Measurements from ENCODE around the gene TTC16. TPM values are rescaled to one million over a fixed set of nuclear protein-coding genes. Genes with fewer than 3 reads are reported as not detected.

Gene TTC16
- total RNA-seq, 1 experiment from 2014 or later: 0.11 TPM

DNA sequence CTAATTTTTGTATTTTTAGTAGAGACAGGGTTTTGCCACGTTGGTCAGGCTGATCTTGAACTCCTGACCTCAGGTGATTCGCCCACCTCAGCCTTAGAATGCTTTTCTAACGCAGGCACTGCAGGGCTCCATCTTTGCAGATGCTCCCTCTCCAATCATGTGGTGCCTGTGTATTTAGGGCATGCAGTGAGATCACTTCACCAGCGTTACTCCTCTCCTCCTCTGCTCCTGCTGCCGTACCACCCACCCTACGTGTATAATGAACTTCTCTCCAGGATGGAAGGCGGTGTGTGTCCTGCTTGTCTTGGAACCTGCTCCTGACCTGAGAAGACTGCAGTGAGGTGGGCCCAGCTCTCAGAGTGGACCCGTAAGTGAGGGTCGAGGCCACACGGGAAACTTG lies 22.7 kb upstream of the TTC16 start:
- in situ Hi-C loops (cut with HindIII; ENCODE audit: low pct_unique_long_range_greater_than_20kb, low sequenced_read_pairs): no loop called here
- DNase-seq (ENCODE audit: low read depth, low spot score): no peak

DNA sequence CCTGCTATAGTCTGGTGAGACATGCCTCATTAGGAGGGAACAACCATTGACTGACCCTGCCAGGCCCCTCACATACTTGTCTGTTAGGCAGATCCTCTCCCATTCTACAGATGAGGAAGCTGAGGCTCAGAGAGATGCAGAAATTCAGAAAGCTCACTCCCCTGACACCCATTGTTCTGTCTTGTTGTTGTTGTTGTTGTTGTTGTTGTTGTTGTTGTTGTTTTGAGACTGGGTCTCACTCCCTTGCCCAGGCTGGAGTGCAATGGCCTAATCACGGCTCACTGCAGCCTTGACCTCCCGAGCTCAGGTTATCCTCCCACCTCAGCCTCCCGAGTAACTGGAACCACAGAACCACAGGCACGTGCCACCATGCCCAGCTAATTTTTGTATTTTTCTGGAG lies 22.2 kb upstream of the TTC16 start:
- no peak for DNase-seq (ENCODE audit: low read depth, low spot score)
- in situ Hi-C loops (cut with HindIII; ENCODE audit: low pct_unique_long_range_greater_than_20kb, low sequenced_read_pairs): no loop called here

DNA sequence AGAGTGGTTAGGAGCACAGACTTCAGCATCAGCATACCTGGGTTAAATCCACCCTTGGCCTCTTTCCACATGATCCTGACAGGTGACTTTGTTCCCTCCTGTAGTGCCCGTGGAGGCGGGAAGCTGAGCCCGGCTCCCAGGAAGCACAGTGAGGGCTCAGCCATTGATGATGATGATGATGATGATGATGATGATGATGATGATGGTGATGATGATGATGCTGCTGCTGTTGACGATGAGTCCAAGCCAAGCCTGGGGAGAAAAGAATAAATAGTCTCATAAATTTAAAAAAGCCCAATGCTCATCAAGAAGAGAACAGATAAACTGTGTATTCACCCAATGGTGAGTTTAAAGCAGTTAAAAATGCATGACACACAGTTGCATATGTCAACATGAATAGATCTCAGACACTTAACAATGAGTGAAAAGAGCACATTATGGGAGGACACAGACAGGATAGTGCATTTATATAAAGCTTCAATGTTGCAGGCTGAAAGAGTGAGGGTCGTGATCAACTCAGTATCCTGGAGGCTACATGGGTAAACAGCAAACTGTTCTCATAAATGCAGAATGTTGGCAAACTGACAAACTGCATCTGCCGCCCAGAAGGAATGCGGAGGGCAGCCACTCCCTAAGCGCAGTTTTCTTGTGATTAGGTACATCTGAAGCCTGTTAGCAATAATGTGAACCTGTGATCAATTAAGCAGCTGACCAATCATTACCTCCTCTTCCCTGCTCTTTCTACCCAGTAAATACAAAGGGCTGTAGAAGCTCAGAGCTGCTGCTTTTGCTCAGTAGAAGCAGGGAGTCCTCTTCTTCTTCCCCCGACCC lies 20.8 kb upstream of the TTC16 start:
- in situ Hi-C loops (cut with HindIII; ENCODE audit: low pct_unique_long_range_greater_than_20kb, low sequenced_read_pairs): no loop called here

DNA sequence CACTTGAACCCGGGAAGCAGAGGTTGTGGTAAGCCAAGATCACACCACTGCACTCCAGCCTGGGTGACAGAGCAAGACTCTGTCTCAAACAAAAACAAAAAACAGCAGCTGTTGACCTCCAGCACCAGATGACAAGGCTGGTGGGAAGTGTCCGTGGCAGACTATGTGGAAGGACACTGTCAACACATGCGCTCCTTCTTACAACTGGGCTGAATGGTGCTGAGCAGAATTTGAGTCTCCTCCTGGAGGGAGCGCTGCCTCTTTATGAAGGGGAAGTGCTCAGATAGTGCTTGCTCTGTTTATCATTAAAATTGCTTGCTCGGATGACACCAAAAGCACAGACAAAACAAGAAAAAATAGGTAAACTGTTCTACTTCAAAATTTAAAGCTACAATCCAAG lies 18.3 kb upstream of the TTC16 start:
- in situ Hi-C loops (cut with HindIII; ENCODE audit: low pct_unique_long_range_greater_than_20kb, low sequenced_read_pairs): no loop called here
- no peak for DNase-seq (ENCODE audit: low read depth, low spot score)

More for the DNA sequence above, 20.8 kb upstream of the TTC16 start:
- DNase-seq (ENCODE audit: low read depth, low spot score): no peak

DNA sequence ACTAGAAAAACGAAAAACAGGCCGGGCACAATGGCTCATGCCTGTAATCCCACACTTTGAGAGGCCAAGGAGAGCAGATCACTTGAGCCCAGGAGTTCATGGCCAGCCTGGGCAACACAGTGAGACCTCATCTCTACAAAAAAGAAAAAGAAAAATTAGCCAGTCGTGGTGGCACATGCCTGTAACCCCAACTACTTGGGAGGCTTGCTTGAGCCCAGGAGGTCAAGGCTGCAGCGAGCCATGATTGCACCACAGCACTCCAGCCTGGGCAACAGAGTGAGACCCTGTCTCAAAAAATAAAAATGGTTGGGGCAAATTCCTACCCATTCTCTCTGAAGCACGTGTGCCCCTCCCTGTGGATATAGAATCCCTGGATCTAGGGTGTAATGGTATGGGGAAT lies 17.5 kb upstream of the TTC16 start:
- no peak for DNase-seq (ENCODE audit: low read depth, low spot score)
- in situ Hi-C loops (cut with HindIII; ENCODE audit: low pct_unique_long_range_greater_than_20kb, low sequenced_read_pairs): no loop called here

DNA sequence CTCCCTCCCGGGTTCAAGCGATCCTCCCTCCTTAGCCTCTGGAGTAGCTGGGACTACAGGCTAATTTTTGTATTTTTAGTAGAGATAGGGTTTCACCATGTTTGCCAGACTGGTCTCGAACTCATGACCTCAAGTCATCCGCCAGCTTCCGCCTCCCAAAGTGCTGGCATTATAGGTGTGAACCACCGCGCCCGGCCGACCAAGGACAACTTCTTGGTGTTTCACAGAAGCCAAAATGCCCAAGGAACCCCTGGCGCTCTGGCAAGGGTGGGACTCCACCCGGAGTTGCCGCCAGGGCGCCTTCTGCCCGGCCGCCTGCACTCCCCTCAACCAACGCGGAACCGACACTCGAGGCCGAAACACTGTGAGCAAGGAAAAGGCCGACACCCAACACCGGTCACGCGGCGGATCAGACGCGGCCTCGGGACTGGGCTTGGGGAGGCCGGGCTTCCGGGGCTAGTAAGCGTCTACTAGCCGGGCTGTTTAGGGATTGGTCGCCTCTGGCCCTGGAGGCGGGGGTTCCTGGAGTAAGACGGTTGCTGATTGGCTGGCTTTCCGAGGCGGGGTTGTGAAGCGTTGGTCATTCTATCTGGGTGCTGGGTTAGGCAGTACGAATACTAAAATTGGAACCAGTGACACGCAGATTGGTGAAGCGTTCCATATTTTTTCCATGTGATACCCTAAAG lies 16.8 kb upstream of the TTC16 start:
- DNase-seq (ENCODE audit: low read depth, low spot score): peak; percentile 87

DNA sequence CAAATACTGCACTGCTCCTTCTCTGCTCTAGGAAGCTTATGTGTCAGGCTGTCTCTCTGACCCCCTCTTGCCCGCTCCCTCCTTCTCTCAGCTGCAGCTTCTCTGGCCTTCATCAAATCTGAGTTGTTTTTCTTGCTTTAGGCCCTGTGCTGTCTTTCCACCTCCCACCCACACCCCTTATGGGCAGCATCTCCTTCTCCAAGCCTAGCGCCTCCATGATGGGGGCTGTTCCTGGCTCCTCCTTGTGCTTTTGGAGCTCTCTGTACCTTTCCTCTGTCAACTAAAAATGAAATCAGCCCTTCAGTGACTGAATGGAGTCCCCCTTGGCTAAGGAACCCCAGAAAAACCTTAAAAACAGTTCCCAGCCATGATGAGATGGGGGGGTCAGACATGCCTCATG lies 15.7 kb upstream of the TTC16 start:
- in situ Hi-C loops (cut with HindIII; ENCODE audit: low pct_unique_long_range_greater_than_20kb, low sequenced_read_pairs): no loop called here
- DNase-seq (ENCODE audit: low read depth, low spot score): no peak

More for the DNA sequence above, 16.8 kb upstream of the TTC16 start:
- in situ Hi-C loops (cut with HindIII; ENCODE audit: low pct_unique_long_range_greater_than_20kb, low sequenced_read_pairs): no loop called here

DNA sequence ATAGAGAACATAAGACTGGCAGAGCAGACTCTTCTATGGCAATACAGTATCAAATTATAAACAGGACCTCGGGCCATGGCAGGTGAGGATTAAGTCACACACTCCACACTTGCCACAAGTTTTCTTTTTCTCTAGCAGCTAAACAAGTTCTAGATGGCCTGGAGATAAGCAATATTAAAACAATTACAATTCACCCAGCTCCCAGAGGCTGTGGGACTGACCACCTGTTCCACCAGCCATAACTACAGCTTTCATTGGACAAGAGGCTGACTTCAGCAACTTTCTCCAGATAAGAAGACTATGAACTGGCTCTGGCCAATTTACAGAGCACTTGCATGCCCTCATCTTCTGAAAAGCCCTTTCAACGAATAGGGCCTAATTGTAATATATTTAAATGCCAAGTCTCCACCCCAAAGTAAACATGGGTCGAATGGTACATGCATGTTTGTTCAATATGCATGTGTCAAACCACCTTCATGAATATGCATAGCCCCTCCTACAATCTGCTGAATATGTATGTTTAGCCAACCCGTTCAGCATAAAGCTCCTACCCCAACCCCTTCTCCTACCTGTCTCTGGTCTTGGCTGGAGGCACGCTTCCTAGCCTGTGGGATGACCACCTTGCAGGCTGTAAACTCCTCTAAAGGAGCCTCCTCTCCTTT lies 15.2 kb upstream of the TTC16 start:
- no peak for DNase-seq (ENCODE audit: low read depth, low spot score)
- in situ Hi-C loops (cut with HindIII; ENCODE audit: low pct_unique_long_range_greater_than_20kb, low sequenced_read_pairs): no loop called here

DNA sequence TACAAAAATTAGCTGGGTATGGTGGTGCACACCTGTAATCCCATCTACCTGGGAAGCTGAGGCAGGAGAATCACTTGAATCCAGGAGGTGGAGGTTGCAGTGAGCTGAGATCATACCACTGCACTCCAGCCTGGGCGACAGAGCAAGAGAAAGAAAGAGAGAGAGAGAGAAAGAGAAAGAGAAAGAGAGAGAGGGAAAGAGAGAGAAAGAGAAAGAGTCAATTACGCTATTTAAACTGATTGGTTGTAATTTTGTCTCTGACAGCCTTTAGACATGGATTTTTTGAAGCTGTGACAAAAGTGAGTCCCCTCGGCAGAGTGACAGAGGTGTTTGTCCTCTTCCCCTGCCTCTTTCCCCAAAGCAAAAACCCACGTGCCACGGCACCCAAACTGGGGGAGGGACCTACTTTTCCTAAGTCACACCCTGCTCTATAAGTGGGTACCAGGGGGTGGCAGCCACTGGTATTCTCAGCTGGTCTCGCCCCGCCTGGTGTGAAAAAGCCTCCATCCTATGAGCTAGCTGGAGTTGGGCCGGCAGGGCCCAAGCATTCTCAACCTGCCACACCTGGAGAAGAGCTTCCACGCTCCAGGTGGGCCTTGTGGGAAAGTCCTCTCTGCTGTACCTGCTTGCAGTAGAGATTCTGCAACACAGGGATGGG lies 12.5 kb upstream of the TTC16 start:
- in situ Hi-C loops (cut with HindIII; ENCODE audit: low pct_unique_long_range_greater_than_20kb, low sequenced_read_pairs): no loop called here
- no peak for DNase-seq (ENCODE audit: low read depth, low spot score)

DNA sequence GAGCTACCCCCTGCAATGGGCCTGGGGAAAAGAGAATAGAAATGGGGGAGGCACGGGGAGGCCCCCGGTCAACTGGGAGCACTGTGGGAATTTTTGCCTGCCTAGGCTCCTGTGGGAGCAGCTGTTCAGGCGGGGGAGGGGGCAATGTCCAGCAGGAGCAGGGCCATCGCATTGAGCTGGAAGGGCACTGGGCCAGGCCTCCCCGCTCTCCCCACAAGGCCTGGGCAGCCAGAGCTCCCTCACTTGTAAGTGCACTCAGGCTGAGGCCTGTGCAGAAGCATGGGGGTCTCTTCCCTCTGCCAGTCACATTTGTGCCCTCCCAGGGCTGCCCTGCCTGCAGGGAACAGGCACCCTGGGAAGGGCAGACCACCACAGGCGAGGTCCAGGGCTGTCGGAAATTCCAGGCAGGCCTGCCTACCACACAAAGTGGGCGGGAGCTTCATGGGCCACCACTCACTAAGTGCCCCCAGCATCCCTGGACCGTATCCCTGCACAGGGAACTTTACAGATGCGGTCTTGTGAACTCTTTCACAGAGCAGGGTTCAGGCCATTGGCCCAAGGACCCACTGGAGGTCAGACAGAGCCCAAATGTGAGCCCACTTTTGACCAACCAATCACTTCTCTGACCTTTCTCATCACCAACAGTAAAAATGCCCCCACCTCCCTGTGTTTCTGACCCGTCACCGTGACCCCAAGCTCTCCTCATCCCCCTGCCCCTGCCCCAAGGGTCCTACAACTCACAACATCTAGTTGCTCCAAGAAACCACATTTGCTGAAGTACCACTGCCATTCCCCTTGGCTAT lies 10.1 kb upstream of the TTC16 start:
- no peak for DNase-seq (ENCODE audit: low read depth, low spot score)
- in situ Hi-C loops (cut with HindIII; ENCODE audit: low pct_unique_long_range_greater_than_20kb, low sequenced_read_pairs): no loop called here

DNA sequence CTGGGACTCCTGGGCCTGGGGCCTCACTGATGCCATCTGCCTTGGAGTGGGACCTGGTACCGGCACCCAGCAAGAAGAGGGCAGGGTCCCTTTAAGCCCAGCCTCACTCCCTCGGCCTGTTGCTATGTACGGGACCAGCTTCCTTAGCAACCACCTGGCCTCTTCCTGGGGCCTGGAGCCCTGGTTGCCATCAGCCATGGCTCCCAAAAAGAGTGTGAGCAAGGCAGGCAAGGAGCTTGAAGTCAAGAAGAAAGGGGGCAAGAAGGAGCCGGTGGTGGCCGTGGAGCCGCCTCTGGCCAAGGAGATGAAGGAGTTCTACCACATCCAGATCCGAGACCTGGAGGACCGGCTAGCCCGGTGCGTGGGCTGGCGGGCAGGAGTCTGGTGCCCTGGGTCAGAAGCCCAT lies 9.0 kb upstream of the TTC16 start, which contains the start of gene CFAP157:
Gene CFAP157, plus strand, starts transcription at position 153 of the 406 bp plus-strand sequence. Its CDS starts 44 bp downstream, at position 197.
- in situ Hi-C loops (cut with HindIII; ENCODE audit: low pct_unique_long_range_greater_than_20kb, low sequenced_read_pairs): no loop called here
- DNase-seq (ENCODE audit: low read depth, low spot score): peak; percentile 47

DNA sequence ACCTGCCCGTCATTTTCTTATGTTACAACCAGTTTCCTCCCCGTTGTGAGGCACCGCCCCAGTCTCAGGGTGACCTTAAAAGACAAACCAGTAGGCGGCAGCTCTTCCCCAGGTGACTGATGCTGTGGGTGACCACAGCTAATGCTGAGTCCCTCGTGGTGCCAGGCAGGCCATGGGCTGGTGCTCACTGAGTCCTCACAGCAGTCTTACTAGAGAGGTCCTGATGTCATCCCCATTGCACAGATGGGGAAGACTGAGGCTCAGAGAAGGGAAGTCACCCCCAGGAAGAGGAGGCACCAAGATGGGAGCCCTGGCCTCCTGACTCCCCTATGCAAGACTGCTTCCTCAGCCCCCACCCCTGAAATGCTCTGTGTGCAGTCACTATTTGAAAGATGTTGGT lies 8.1 kb upstream of the TTC16 start:
- peak; percentile 38 for DNase-seq (ENCODE audit: low read depth, low spot score)
- in situ Hi-C loops (cut with HindIII; ENCODE audit: low pct_unique_long_range_greater_than_20kb, low sequenced_read_pairs): no loop called here

DNA sequence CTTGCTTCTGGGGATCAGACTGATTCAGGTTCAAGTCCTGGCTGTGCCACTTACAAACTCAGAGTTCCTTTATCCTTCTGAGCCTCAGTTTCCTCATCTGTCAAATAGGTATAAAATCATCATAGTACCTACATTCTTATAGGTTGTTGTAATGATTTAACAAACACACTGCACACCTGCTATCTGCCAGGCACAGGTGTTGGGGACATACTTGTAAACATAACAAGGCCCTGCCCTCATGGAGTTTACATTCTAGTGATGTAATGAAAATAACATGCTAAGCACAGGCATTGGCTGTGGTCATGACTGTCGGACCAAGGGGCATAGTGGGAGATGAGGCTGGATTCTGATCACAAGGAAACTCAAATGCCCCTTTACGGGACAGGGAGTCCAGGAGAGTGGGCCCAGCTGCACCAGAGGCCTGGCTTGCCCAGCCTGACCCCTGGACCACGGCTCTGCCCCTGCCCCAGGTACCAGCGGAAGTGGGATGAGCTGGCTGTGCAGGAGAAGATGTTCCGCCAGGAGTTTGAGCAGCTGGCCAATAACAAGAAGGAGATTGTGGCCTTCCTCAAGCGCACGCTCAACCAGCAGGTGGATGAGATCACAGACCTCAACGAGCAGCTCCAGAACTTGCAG lies 6.8 kb upstream of the TTC16 start:
- DNase-seq (ENCODE audit: low read depth, low spot score): no peak
- in situ Hi-C loops (cut with HindIII; ENCODE audit: low pct_unique_long_range_greater_than_20kb, low sequenced_read_pairs): no loop called here

DNA sequence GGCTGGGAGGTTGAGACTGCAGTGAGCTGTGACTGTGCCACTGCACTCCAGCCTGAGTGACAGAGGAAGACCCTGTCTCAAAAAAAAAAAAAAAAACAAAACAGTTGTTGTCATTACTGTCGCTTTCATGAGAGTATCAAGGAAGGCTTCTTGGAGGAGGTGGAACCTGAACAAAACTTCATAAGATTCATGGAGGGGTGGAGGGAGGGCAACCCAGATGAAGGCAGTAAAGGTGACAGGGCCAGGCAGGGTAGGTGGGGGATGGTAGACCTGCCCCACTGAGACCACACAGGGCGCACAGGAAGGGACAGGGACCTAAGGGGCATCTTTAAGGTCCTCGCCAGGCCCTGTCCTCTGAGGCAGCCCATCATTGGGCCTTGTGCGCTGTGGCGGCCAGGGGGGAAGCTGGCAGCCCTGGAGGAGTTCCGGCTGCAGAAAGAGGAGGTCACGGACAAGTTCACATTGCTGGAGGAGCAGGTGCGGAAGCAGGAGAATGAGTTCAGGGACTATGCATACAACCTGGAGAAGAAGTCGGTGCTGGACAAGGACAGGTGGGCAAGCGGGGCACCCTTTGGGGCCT lies 5.6 kb upstream of the TTC16 start:
- DNase-seq (ENCODE audit: low read depth, low spot score): no peak
- in situ Hi-C loops (cut with HindIII; ENCODE audit: low pct_unique_long_range_greater_than_20kb, low sequenced_read_pairs): no loop called here

DNA sequence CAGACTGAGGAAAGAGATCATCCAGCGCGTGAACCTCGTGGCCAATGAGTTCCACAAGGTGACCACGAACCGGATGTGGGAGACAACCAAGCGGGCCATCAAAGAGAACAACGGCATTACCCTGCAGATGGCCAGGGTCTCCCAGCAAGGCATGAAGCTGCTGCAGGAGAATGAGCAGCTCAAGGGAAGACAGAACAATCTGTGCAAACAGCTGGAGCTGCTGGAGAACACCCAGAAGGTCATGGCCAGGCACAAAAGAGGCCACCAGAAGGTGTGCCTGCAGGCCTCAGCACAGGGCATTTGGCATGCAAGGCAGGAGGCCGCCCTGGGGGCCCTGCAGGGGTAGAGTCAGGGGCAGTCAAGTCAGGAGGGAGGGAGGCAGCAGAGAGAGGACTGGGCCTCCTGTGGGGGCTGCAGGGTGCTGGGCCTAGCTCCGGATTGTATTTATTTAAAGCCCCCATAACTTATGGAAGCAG lies 4.6 kb upstream of the TTC16 start:
- no peak for DNase-seq (ENCODE audit: low read depth, low spot score)
- in situ Hi-C loops (cut with HindIII; ENCODE audit: low pct_unique_long_range_greater_than_20kb, low sequenced_read_pairs): no loop called here

DNA sequence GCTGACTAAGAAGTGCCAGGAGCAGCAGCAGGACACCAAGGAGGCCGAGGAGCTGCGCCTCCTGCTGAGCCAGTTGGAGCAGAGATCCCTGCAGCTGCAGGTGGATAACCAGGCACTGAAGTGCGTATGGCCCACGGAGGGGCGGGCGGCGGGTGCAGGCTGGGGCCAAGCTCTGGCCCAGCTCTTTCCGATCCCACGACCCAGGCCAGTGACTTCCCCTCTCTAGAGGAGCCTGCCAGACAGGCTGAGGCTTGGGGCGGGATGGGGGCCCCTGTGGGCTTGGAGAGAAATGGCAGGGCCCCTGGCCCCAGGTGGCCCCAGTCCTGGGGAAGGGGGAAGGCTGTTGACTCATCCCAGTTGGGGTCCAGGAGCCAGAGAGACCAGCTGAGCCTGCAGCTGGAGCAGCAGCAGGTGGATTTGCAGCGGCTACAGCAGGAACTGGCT lies 4.0 kb upstream of the TTC16 start:
- in situ Hi-C loops (cut with HindIII; ENCODE audit: low pct_unique_long_range_greater_than_20kb, low sequenced_read_pairs): no loop called here

More for the DNA sequence above, 4.0 kb upstream of the TTC16 start:
- DNase-seq (ENCODE audit: low read depth, low spot score): no peak
